Neutrophil (primary cell): ENCODE measurements around the gene PKN1.

Experiments
- H3K27ac ChIP-seq: fragments of 200-600 bp; sonication (generic); 2 replicates; pipeline ENCODE4 v1.5.1; 2016; ENCODE audit warnings: mild to moderate bottlenecking, moderate library complexity
- H3K27me3 ChIP-seq: fragments of 200-600 bp; sonication (generic); 2 replicates; pipeline ENCODE4 v1.6.0; 2016; ENCODE audit warnings: mild to moderate bottlenecking
- H3K36me3 ChIP-seq: fragments of 200-600 bp; sonication (generic); 2 replicates; pipeline ENCODE4 v1.5.1; 2017
- H3K4me1 ChIP-seq, 2 experiments: fragments of 200-600 bp in 1 of 2; sonication (generic) in 1 of 2; 1 replicate in 1 of 2; 2 replicates in 1 of 2; pipeline versions ENCODE4 v1.5.1 to v1.6.1; 2013 to 2016; ENCODE audit warnings: low read depth in 1 of 2, low read length in 1 of 2, mild to moderate bottlenecking in 1 of 2, moderate library complexity in 1 of 2; ENCODE audit not compliant: control insufficient read depth in 1 of 2, insufficient read depth in 1 of 2
- H3K4me3 ChIP-seq, 2 experiments: fragments of 200-600 bp in 1 of 2; sonication (generic) in 1 of 2; 1 replicate in 1 of 2; 2 replicates in 1 of 2; pipeline ENCODE4 v1.5.1; 2013 to 2016; ENCODE audit warnings: low read depth in 1 of 2, low read length in 1 of 2, mild to moderate bottlenecking in 1 of 2, moderate library complexity in 1 of 2
- H3K9me3 ChIP-seq: fragments of 200-600 bp; sonication (generic); 2 replicates; pipeline ENCODE4 v1.5.1; 2016
- TF ChIP-seq, protein P1 (sequence below): fragments of 200-600 bp; sonication (generic); IDR thresholded peaks from 2 replicates; pipeline ENCODE4 v1.5.1; 2016; ENCODE audit warnings: antibody characterized with exemption

PKN1 gene

GRCh38 chr19:14437578-14438140, 4.6 kb downstream of the PKN1 start:
- Histone ChIP-seq H3K27ac (peak overlapping the region; percentile 87), H3K27me3 (no peaks in the 10 kb centered on the region), H3K4me1 (peaks cover 72 to 83% of the 10 kb centered on the region in 2 experiments), H3K36me3 (peaks cover 14% of the 10 kb centered on the region), H3K4me3 (no peak overlapping the region), H3K9me3 (no peaks in the 10 kb centered on the region)
- TF ChIP-seq, protein P1, sequence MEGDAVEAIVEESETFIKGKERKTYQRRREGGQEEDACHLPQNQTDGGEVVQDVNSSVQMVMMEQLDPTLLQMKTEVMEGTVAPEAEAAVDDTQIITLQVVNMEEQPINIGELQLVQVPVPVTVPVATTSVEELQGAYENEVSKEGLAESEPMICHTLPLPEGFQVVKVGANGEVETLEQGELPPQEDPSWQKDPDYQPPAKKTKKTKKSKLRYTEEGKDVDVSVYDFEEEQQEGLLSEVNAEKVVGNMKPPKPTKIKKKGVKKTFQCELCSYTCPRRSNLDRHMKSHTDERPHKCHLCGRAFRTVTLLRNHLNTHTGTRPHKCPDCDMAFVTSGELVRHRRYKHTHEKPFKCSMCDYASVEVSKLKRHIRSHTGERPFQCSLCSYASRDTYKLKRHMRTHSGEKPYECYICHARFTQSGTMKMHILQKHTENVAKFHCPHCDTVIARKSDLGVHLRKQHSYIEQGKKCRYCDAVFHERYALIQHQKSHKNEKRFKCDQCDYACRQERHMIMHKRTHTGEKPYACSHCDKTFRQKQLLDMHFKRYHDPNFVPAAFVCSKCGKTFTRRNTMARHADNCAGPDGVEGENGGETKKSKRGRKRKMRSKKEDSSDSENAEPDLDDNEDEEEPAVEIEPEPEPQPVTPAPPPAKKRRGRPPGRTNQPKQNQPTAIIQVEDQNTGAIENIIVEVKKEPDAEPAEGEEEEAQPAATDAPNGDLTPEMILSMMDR, result no peak

DNA sequence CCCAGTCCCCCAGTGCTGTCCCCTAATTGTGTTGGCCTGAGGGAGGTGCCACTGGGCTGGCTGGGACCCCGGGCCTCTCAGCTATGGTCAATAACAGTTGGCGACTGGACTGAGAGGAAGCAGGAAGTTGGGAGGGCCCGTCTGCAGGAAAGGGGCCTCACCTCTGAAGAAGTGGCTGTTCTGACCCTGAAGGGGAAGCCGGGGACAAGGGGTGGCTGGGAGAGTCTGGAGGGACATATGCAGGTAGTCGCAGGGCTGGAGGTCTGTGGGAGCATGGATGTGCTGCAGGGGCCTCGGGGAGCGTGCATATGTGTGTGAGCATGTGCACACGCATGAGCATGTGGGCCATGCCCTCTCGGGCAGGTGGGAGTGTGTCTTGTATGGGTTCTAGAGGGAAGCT, 5.9 kb downstream of the PKN1 start:
- peaks cover 62 to 74% of the 10 kb centered on the region in 2 experiments for H3K4me1 ChIP-seq
- peaks cover 28% of the 10 kb centered on the region for H3K36me3 ChIP-seq
- H3K9me3 ChIP-seq, result no peaks in the 10 kb centered on the region
- TF ChIP-seq, protein P1, result no peak
- no peaks in the 10 kb centered on the region for H3K27me3 ChIP-seq
- H3K27ac ChIP-seq, result peak overlapping the region; percentile 87
- peak overlapping the region; percentile 5 to 17 for H3K4me3 ChIP-seq

DNA sequence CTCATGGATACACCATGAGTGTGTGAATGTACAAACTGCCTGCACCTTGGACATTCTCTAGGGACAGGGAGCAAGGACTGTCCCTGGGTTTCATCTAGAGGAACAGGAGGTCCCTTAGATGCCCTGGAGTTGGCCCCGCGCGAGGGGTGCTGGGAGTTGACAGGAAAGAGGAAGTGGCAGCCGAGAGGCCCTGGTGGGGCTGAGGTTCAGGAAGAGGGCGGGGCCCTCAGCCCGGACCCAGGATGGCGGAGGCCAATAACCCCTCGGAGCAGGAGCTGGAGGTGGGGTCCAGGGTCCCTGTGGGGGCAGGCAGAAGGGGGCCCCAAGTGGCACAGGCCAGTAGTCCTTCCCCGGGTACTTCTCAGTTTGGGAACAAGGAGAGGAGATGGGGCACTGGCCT, 6.9 kb downstream of the PKN1 start:
- Histone ChIP-seq H3K27ac (peak overlapping the region; percentile 87), H3K9me3 (no peaks in the 10 kb centered on the region), H3K4me1 (peaks cover 52 to 64% of the 10 kb centered on the region in 2 experiments), H3K27me3 (no peaks in the 10 kb centered on the region), H3K4me3 (peak overlapping the region; percentile 78 to 83), H3K36me3 (peaks cover 38% of the 10 kb centered on the region)
- TF ChIP-seq, protein P1, result peak; percentile 35

- TF ChIP-seq, protein P1, result no peak
Measured at GRCh38 chr19:14441041-14441938, 8.2 kb downstream of the PKN1 start.

GRCh38 chr19:14442891-14443631, 10.0 kb downstream of the PKN1 start:
- Histone ChIP-seq H3K27ac (no peak overlapping the region), H3K27me3 (no peaks in the 10 kb centered on the region), H3K4me1 (peaks cover 34 to 38% of the 10 kb centered on the region in 2 experiments), H3K36me3 (peaks cover 69% of the 10 kb centered on the region), H3K9me3 (no peaks in the 10 kb centered on the region), H3K4me3 (no peak overlapping the region)
- TF ChIP-seq, protein P1, result no peak

More at GRCh38 chr19:14441041-14441938, 8.2 kb downstream of the PKN1 start:
- Histone ChIP-seq H3K9me3 (no peaks in the 10 kb centered on the region), H3K4me1 (peaks cover 48 to 56% of the 10 kb centered on the region in 2 experiments), H3K27me3 (no peaks in the 10 kb centered on the region), H3K4me3 (peak overlapping the region; percentile 78 to 83), H3K27ac (peak overlapping the region; percentile 87), H3K36me3 (peaks cover 51% of the 10 kb centered on the region)
